Urothelium cell line (cell line): Measurements from ENCODE around the gene PHF13.
"Not testable (repeated sequence)": the region's sequence is repeated elsewhere in the genome, so short reads cannot be mapped to it uniquely, and the experiment has no call there.

ENCODE experiments used
- DNase-seq: peaks from one replicate; pipeline ENCODE4 v3.0.0; 2011; ENCODE audit warnings: low spot score, mixed read lengths
- FAIRE-seq: peaks from 2 replicates; lab custom pipeline; 2011; peaks lifted over from hg19 to GRCh38; lab: Jason Lieb, UNC

The PHF13 gene

DNA sequence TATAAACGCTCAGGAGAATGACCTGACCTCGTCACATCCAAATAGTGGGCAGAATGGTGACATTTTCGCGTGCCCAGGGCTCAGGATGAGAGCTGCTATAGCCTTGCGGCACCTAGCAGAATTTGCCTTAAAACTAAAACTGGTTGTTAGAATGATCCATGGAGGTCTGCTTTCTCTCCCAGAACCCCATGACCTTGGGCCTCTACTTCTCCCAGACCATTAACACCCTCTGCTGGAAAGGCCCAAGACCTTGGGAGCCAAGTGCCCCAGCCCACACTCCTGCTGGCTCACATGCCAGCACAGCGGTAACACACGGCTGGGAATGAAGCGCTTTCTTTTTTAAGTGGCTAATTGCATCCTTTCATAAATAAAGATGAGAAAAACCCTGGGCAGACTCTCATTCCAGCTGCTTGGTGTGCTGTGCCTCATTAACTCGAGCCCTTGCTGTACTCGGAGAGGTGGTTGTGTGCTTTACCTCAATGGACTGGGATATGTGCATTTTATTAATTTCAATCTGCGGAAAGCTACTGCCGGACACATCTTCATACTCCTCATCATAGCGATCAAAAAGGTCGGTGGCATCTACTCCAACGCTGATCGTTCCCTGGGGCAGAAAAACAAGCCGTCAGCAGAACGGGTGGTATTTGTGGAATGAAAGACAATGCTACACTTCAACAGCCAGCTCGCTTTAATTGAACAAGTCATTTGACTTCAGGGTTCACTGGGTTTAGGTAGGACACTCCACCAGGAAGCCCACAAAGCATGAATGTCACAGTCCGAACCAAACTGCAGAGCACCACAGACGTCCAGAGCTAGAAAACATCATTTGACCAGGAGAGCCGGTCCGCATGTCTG, 40.1 kb downstream of the PHF13 start:
- DNase-seq (no peak), FAIRE-seq (no peak)

DNA sequence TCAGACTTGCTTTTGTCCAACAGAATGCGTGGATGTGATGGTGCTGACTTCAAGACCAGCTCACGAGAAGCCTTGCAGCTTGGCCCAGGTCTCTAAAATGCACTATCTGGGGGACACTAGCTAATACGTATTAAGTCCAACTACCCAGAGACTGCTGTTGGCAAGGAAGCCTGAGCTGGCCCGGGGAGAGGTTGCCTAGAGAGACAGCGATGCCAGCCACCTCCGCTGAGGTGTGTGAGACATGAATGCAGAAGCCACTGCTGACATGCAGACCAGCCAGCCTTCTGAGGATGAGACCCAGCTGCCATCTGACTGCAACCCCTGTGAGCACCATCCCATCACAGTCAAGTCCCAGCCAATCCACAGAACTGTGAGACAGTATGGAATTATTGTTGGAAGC, 43.6 kb downstream of the PHF13 start:
- no peak for DNase-seq
- no peak for FAIRE-seq

DNA sequence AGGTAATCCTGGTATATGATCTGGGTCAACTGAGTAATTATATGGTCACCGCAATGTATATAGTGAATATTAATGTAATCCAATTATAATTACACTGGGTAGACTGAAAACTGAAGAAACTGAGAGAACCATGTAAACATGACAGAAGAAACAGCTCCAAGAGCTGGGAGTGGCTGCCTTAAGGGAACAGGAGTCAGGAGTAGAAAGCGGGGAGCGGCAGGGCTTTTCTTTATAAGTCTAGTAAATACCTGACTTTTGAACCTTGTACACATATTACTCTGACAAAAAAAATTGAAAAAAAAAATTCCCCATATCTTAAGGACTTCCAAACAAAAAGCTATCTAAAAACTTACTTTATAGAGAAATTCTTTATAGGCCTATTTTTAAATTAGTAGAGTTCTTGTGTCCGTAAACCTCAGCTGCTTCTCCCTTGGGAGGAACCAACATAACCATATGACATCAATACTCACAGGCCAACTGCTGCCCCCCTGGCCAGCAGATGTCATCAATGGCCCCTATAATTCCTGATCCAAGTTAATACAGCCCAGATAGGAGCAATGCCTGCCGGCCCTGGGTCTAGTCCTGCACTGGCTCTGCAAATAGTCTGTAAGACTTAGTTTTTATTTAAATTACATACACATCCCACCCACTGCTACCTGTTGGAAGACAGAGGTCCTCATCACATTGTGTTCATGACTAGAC, 45.0 kb downstream of the PHF13 start:
- DNase-seq (no peak), FAIRE-seq (no peak)

DNA sequence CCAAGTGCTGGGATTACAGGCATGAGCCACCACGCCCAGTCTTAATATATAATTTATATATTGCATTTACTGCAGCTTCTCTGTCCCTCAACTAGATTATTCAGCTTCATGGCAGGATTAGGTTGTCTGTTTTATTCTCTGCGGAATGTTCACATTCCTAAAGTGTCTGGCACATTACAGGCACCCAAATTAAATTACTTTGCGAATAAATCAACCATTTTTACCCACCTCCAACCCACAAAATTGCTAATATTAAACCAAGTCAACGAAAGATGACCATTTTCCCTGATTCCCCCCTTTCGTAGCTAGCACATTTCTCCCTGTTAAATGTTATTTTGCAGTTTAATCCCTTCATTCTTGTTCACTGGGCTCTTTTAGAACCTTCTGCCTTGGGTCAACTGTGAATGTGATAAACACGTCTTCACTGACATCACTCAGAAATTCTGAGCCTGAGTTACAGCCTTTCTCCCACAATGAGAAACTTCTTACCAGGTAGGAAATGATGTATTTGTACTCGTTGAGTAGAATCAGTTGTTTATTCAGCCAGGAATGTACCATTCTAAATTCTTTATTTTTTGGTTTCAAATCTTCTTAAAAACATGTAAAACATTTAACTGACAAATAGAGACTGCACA, 47.0 kb downstream of the PHF13 start:
- FAIRE-seq: no peak
- DNase-seq: no peak

DNA sequence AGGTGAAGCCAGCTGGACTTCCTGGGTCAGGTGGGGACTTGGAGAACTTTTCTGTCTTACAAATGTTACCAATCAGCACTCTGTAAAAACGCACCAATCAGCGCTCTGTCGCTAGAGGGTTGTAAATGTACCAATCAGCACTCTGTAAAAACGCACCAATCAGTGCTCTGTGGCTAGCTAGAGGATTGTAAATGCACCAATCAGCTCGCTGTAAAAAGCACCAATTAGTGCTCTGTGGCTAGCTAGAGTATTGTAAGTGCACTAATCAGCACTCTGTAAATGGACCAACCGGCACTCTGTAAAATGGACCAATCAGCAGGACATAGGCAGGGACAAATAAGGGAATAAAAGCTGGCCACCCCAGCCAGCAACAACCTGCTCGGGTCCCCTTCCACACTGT, 48.9 kb downstream of the PHF13 start:
- DNase-seq, FAIRE-seq: not testable (repeated sequence)

DNA sequence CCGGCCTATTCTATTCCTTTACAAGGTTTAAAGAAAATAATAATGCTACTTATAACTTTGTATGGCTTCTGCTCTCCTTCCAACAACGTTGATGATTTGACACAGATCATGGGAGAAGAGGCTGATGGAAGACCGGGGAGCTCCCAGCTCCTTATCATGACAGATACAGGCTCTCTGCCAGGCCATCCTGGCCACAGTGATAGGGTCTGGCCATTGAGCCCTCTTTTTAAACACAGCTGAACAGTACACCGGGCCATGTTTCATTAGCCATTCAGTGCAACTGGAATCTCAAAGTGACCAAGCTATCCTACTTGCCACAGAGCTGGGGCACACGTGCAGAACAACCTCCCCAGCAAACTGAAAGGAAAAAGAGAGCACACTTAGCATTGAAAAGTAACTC, 53.2 kb downstream of the PHF13 start:
- FAIRE-seq (no peak), DNase-seq (no peak)

DNA sequence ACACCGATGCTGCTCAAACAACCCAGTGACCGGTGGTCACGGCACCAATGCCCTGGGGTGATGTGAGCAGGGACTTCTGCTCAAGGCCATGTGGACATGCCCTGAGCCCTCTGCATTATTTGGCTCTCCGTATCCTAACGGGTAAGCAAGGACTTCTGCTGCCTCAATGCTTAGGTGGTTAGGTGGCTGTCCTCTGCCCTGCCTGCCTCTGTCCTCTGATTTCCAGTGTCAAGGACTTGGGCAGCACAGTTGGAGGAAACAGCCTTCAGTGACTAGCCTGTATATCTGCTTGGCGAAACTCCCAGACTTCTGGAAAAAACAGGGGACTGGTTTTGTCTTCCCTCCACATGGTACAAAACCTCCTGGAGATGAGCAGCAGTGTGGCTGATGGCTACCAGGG, 53.6 kb downstream of the PHF13 start:
- DNase-seq: no peak
- no peak for FAIRE-seq

DNA sequence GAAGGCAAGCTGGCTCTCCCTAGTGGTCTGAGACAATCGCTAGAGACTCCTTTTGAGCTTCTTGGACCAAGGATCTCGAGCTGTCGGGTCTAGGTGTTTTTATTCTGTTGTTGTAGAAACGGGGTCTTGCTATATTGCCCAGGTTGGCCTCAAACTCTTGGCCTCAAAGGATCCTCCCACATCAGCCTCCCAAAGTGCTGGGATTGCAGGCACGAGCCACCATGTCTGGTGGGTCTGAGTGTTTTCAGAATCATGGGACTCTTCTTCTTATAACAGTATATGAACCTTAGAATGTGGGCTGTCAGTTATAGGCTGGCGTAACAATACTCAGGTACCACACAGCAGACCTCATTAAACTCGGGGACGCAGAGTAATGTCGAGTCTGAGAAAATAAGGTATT, 55.0 kb downstream of the PHF13 start:
- FAIRE-seq (no peak), DNase-seq (no peak)

DNA sequence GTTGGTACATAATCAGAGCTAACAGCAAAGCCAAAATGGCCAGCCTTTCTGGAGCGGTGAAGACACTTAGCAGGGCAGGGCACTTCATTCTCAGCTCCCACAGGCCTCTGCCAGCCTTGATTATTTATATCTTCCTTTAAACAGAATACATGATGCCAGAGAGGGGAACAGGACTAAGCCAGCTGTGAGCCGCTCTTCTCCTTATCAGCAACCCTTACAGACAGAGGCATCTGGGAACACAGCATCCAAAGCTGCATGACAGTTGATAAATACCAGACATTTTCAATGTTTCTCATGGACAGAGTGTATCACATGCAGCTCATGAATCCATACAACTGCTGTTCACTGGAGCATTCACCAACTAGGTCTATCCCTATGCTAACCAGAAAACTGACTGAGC, 59.0 kb downstream of the PHF13 start:
- no peak for FAIRE-seq
- DNase-seq: no peak
